Activated CD4-positive, alpha-beta T cell treated with anti-CD3 and anti-CD28 coated beads, Interleukin-2, amount 50 U/mL, for 1 hour (primary cell): ENCODE results near the gene CDHR1.

ENCODE experiments used
- DNase-seq: peaks from one replicate; pipeline ENCODE4 v3.0.0-alpha.2; 2020

The CDHR1 gene

GRCh38 chr10:84267503-84268126 lies 73.3 kb downstream of the CDHR1 start:
- DNase-seq = peak; percentile 66

- DNase-seq = no peak
These were observed 74.8 kb downstream of the CDHR1 start for GRCh38 chr10:84269162-84269561.
